GM12874 (cell line): Measurements from ENCODE around the gene CABCOCO1.

Experiments used
- TF ChIP-seq, protein P1 (sequence below): IDR thresholded peaks from 2 replicates; pipeline ENCODE4 v1.5.1; 2011; ENCODE audit warnings: low read depth, mild to moderate bottlenecking, control low read depth, low read length, moderate library complexity; ENCODE audit not compliant: insufficient read depth

The CABCOCO1 gene, protein sequence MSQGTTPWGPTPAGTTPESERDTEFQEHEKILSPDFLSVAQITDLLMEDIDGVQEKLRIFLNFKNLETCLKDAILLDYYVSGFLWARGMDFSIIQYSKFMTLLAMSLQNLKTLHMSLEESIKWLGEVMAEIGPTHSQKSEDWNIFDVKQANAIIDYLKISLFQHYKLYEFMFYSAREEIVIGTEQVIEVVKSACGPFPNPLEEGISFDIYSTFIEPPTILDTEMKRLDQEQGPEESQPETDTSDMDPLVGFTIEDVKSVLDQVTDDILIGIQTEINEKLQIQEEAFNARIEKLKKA

DNA sequence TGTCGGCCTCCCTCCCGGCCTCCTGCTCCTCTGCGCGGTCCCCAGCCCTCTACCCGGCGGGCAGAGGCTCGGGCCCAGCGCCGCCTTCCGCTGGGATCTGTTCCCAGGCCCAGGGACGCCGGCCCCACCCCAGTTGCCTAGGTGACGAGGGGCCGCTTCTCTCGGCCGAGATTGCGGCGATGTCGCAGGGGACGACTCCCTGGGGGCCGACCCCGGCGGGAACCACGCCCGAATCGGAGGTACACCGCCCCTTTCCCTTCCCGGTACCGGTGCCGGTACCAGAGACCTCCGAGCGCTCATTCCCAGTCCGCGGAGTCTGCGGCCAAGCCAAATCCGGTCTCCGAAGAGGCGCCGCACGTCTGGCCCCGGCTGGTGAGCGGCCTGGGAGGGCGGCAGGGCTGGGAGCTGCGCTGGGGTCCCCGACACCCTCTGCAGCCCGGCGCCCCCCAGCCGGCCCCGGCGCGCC is at the start of gene CABCOCO1:
CABCOCO1 (plus strand) TSS at position 136 of the 466 bp plus-strand sequence; CDS start at position 180, 44 bp downstream.
- TF ChIP-seq, protein P1, sequence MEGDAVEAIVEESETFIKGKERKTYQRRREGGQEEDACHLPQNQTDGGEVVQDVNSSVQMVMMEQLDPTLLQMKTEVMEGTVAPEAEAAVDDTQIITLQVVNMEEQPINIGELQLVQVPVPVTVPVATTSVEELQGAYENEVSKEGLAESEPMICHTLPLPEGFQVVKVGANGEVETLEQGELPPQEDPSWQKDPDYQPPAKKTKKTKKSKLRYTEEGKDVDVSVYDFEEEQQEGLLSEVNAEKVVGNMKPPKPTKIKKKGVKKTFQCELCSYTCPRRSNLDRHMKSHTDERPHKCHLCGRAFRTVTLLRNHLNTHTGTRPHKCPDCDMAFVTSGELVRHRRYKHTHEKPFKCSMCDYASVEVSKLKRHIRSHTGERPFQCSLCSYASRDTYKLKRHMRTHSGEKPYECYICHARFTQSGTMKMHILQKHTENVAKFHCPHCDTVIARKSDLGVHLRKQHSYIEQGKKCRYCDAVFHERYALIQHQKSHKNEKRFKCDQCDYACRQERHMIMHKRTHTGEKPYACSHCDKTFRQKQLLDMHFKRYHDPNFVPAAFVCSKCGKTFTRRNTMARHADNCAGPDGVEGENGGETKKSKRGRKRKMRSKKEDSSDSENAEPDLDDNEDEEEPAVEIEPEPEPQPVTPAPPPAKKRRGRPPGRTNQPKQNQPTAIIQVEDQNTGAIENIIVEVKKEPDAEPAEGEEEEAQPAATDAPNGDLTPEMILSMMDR = no peak

DNA sequence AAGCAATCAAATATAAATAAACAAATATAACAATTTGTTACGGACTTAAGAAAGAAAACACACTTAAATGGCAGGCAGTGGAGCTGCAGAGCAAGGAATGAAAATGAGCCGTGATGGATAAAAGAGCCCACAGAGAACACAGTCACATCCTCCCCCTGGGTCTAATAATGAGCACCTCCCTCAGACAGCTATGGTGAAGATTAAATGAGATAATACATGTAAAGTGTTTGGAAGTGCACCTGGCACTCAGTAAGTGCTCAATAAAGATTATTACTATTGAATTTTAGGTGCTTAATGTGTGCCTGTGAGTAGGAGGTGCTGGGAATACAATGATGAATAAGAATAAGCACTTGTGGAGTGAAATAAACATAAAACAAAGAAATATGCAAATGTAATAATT is 49.1 kb upstream of the CABCOCO1 start:
- TF ChIP-seq, protein P1 = no peak

DNA sequence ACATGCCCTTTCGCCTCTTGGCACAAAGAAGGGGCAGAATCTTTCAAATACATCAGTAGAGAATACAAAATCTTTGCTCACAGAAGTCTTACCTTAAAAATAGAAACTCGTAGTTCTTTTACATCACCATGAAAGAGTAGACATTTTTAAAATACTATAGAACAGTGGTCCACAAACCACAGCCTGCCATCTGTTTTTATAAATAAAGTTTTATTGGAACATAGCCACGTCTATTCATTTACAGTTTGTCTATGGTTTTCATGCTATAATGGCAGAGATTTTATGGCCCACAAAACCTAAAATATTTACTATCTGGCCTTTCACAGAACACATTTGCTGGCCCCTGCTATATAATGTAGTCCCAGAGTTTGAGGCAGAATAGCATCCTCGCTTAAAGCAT is 46.1 kb upstream of the CABCOCO1 start:
- TF ChIP-seq, protein P1 = no peak

DNA sequence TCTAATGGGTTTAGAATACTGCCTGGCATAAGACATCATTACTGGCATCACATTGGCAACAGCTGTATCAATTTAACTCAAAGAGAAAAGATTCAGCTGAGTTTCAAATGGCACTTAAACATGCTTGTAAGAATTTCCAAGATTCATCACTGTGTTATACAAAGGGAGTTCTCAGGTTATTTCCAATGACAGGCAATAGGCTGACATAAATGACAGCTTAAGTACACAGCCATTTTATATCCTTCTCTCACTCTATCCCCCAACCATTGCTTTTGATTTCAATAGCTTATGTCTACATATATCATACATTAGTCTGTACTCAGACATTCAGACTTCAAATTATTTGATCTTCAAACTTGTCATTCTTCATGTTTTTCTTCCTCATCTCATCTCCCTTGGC is 45.5 kb upstream of the CABCOCO1 start:
- TF ChIP-seq, protein P1 = no peak

DNA sequence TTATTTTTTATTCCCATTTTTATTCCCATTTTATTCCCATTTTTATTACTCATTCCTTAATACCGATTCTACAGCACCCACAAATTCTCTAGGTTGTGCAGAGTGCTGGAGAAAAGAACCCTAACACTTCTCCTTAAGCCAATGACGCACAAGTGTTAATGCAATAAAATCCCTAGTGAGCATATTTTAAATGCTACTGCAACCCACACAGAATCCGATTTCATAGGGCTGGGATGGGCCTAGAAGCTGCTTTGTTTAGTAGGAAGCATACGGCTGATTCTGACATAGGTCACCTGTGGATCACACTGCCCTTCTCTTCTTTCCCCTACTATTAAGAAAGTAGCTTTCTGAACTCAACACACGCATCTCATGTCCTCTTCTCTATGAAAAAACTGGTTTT is 45.1 kb upstream of the CABCOCO1 start:
- TF ChIP-seq, protein P1 = no peak

DNA sequence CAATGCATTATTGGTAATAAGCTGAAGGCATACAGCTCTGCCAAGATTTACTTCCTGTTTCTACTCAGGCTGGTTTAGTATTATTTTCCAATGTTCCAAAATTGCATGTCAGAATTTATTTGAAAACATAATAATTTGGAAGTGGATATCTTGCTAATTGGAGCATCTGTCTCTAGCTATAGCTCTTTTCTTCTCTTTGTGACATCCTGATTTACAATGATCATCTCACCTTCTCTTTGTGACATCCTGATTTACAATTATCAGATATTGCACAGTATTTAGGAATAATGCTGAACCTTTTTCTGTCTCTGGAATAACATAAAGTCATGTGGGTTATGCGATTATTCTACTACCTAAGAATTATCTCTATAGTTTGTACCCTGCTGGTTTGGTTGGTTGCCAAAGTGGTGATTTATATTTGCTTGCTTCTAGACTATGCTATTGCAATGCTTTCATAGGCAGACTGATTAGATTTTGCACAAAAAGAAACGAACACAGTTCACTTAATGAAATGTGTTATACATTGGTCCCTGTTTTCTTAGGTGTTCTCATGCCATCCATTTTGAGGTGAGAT is 44.3 kb upstream of the CABCOCO1 start:
- TF ChIP-seq, protein P1 = no peak

DNA sequence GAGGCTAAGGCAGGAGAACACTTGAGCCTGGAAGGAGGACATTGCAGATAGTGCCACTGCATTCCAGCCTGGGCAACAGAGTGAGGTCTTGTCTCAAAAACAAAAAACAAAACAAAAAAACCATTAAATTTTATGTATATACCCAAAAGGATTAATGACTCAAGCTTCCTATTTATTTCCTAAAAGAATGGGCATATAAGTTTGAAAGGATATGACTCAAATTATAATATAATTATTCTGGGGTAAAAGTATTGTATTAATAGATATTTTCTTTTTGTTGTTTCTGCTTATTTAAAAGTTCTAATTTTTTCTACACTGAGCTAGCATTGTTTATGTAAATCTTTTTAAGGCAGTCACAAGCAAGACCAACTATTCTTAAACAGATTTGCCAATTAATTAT is 42.2 kb upstream of the CABCOCO1 start:
- TF ChIP-seq, protein P1 = no peak
